Ishikawa (cell line): ENCODE results near the gene MOGAT1.

ENCODE experiments used
- CREB1 ChIP-seq: IDR thresholded peaks from 2 replicates; pipeline ENCODE4 v1.6.1; 2012; ENCODE audit warnings: low read depth
- EGR1 ChIP-seq: IDR thresholded peaks from 2 replicates; pipeline ENCODE4 v1.6.1; 2012
- EP300 ChIP-seq: IDR thresholded peaks from 2 replicates; pipeline ENCODE4 v1.6.1; 2012; ENCODE audit warnings: borderline replicate concordance
- MAX ChIP-seq: IDR thresholded peaks from 2 replicates; pipeline ENCODE4 v1.6.1; 2012
- NFIC ChIP-seq: IDR thresholded peaks from 2 replicates; pipeline ENCODE4 v1.6.1; 2012
- RAD21 ChIP-seq: IDR thresholded peaks from 2 replicates; pipeline ENCODE4 v1.6.1; 2012; ENCODE audit warnings: low read depth
- TAF1 ChIP-seq: IDR thresholded peaks from 2 replicates; pipeline ENCODE4 v1.6.1; 2012; ENCODE audit warnings: low read depth, mild to moderate bottlenecking
- TCF12 ChIP-seq: IDR thresholded peaks from 2 replicates; pipeline ENCODE4 v1.6.1; 2012; ENCODE audit warnings: low read depth
- TEAD4 ChIP-seq: IDR thresholded peaks from 2 replicates; pipeline ENCODE4 v1.6.1; 2012
- USF1 ChIP-seq: IDR thresholded peaks from 2 replicates; pipeline ENCODE4 v1.6.1; 2012
- YY1 ChIP-seq: IDR thresholded peaks from 2 replicates; pipeline ENCODE4 v1.6.1; 2012; ENCODE audit warnings: low read depth
- ZBTB7A ChIP-seq: IDR thresholded peaks from 2 replicates; pipeline ENCODE4 v1.6.1; 2012; ENCODE audit warnings: low read depth

Gene MOGAT1

GRCh38 chr2:222756362-222756831 lies 84.9 kb downstream of the MOGAT1 start:
- TF ChIP-seq RAD21 (no peak), EGR1 (no peak), CREB1 (no peak), TEAD4 (no peak), YY1 (no peak), MAX (no peak), NFIC (no peak), ZBTB7A (no peak), EP300 (no peak), TAF1 (no peak), TCF12 (no peak)

GRCh38 chr2:222756951-222757650 lies 85.6 kb downstream of the MOGAT1 start:
- TF ChIP-seq MAX (no peak), USF1 (no peak), TAF1 (no peak), RAD21 (no peak), CREB1 (no peak), YY1 (no peak), TCF12 (no peak), TEAD4 (no peak), EGR1 (no peak)
